K562 (cell line): ENCODE data around the gene LPIN1. TPM values are rescaled to one million over a fixed set of nuclear protein-coding genes. Genes with fewer than 3 reads are reported as not detected.

Experiments used
- SMAD4 ChIP-seq: fragments of 250-450 bp; sonication (Bioruptor Pico); conservative IDR thresholded peaks from 2 replicates; pipeline ENCODE4 v1.8.0; 2021; ENCODE audit warnings: inconsistent platforms, mild to moderate bottlenecking, moderate library complexity
- ZBTB1 ChIP-seq: sonication (generic); formaldehyde crosslinking; IDR thresholded peaks from 2 replicates; pipeline ENCODE4 v1.8.1; 2023; ENCODE audit warnings: missing genetic modification reagents, low read depth, mild to moderate bottlenecking, borderline replicate concordance
- polyA plus RNA-seq, 8 experiments: library from polyadenylated mRNA; depleted of rRNA in 4 of 8; stranded (reverse) in 5 of 8; unstranded in 3 of 8; fragments of >200 nt; fragmentation: Nextera tagmentation in 2 of 8; fragmentation: Illumina TruSeq in 1 of 8; extraction: Ambion mirVana in 2 of 8; extraction: Trizol in 1 of 8; gene quantifications; 2 replicates each; pipeline versions ENCODE4 v1.2.1 to v1.2.3, GENCODE V29; 2011 to 2014; ENCODE audit warnings: inconsistent platforms in 1 of 8, missing spikeins in 1 of 8
- total RNA-seq, 7 experiments: library from RNA; depleted of rRNA in 6 of 7; stranded (reverse); fragments of >200 nt in 6 of 7; fragmentation: Illumina TruSeq in 2 of 7; extraction: Trizol in 2 of 7; gene quantifications; 2 replicates each; pipeline versions ENCODE4 v1.2.1 to v1.2.3, GENCODE V29; 2011 to 2021; ENCODE audit warnings: low replicate concordance in 1 of 7
- TF ChIP-seq, protein P1 (sequence below), 2 experiments: fragments of 450-650 bp in 1 of 2; sonication (generic) in 1 of 2; formaldehyde crosslinking in 1 of 2; IDR thresholded peaks; 2 replicates each; pipeline versions ENCODE4 v1.7.1 to v1.9.0; 2016 to 2022; ENCODE audit warnings: inconsistent platforms in 1 of 2, mild to moderate bottlenecking in 1 of 2, missing genetic modification reagents in 1 of 2
- TF ChIP-seq, protein P2 (sequence below): IDR thresholded peaks from 2 replicates; pipeline ENCODE4 v1.6.1; 2011; ENCODE audit not compliant: insufficient read length; ENCODE audit errors: extremely low read depth

The LPIN1 gene
- total and polyA plus RNA-seq, 9 of the 15 experiments (the other 6 are each of a cell fraction or from before 2014, with no cell fraction given), result 9.2 to 84.0 (median 27.8) TPM

DNA sequence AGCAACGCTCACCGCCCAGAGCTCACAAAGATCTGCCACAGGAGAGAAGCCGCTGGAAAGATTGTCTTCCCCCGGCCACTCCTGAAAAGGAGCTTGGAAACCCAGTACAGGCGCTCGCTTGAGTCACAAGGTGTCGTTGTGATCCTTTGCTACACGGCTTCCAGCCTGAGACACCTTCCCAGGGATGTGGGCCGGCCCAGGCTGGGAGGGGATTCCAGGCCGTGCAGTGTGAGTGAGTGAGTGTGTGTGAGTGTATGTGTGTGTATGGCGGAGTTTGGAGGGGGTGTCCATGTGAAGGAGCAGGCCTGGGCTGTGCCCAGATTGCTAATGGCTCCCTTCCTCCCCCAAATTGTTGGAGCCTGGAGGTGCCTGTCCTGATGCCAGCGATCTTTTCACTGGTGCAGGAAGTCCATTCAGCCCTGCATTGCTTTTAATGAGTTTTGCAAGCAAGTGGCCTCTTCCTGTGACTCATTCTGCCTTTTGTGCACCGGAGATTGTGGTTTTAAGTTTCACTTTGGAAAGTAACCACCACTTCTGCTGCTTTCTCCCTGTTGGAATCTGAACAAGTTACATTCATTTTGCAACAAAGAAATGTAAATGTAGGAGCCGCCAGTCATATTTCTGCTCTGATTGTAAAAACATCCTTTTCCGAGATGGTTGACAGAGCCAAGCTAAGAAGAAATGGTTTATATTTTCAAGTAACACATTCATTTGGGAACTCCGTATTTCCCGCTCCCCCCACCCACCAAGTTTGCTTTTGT lies 83.7 kb downstream of the LPIN1 start (continued):
- TF ChIP-seq, protein P1, sequence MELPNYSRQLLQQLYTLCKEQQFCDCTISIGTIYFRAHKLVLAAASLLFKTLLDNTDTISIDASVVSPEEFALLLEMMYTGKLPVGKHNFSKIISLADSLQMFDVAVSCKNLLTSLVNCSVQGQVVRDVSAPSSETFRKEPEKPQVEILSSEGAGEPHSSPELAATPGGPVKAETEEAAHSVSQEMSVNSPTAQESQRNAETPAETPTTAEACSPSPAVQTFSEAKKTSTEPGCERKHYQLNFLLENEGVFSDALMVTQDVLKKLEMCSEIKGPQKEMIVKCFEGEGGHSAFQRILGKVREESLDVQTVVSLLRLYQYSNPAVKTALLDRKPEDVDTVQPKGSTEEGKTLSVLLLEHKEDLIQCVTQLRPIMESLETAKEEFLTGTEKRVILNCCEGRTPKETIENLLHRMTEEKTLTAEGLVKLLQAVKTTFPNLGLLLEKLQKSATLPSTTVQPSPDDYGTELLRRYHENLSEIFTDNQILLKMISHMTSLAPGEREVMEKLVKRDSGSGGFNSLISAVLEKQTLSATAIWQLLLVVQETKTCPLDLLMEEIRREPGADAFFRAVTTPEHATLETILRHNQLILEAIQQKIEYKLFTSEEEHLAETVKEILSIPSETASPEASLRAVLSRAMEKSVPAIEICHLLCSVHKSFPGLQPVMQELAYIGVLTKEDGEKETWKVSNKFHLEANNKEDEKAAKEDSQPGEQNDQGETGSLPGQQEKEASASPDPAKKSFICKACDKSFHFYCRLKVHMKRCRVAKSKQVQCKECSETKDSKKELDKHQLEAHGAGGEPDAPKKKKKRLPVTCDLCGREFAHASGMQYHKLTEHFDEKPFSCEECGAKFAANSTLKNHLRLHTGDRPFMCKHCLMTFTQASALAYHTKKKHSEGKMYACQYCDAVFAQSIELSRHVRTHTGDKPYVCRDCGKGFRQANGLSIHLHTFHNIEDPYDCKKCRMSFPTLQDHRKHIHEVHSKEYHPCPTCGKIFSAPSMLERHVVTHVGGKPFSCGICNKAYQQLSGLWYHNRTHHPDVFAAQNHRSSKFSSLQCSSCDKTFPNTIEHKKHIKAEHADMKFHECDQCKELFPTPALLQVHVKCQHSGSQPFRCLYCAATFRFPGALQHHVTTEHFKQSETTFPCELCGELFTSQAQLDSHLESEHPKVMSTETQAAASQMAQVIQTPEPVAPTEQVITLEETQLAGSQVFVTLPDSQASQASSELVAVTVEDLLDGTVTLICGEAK (IDR thresholded peaks at IDR 0.05), result no peak
- TF ChIP-seq, protein P1 (CRISPR knock-in tag; IDR thresholded peaks at IDR 0.05), result no peak
- TF ChIP-seq, protein P2, sequence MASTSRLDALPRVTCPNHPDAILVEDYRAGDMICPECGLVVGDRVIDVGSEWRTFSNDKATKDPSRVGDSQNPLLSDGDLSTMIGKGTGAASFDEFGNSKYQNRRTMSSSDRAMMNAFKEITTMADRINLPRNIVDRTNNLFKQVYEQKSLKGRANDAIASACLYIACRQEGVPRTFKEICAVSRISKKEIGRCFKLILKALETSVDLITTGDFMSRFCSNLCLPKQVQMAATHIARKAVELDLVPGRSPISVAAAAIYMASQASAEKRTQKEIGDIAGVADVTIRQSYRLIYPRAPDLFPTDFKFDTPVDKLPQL, result no peak
- TF ChIP-seq ZBTB1, result no peak
- peak; percentile 55; the same call in 1 of the 2 replicates for TF ChIP-seq SMAD4 (CRISPR knock-in tag)
